Kidney epithelial cell (primary cell): ENCODE data around the gene BZW2. TPM values are rescaled to one million over a fixed set of nuclear protein-coding genes. Genes with fewer than 3 reads are reported as not detected.

ENCODE experiments used
- DNase-seq: peaks from one replicate; pipeline ENCODE4 v3.0.0-alpha.2; 2010; ENCODE audit warnings: low read depth
- H3K27me3 ChIP-seq: 2 replicates; pipeline ENCODE4 v1.6.0; 2011; ENCODE audit warnings: low read length; ENCODE audit not compliant: control insufficient read depth, insufficient read depth
- H3K36me3 ChIP-seq: 2 replicates; pipeline ENCODE4 v1.5.1; 2011; ENCODE audit warnings: low read length; ENCODE audit not compliant: control insufficient read depth, insufficient read depth
- H3K4me3 ChIP-seq: 2 replicates; pipeline ENCODE4 v1.5.1; 2011; ENCODE audit warnings: low read depth, mild to moderate bottlenecking, control low read depth, low read length
- total RNA-seq: library from RNA; depleted of rRNA; stranded (reverse); fragments of >200 nt; gene quantifications from 2 replicates; pipeline ENCODE4 v1.2.3, GENCODE V29; 2015
- TF ChIP-seq, protein P1 (sequence below): IDR thresholded peaks from 2 replicates; pipeline ENCODE4 v1.5.1; 2011; ENCODE audit warnings: mild to moderate bottlenecking, moderate library complexity, low read length, control low read depth, inconsistent platforms; ENCODE audit not compliant: insufficient read depth, poor library complexity, severe bottlenecking

Gene BZW2
- total RNA-seq, 1 donor from 2014 or later, result 62.2 TPM

DNA sequence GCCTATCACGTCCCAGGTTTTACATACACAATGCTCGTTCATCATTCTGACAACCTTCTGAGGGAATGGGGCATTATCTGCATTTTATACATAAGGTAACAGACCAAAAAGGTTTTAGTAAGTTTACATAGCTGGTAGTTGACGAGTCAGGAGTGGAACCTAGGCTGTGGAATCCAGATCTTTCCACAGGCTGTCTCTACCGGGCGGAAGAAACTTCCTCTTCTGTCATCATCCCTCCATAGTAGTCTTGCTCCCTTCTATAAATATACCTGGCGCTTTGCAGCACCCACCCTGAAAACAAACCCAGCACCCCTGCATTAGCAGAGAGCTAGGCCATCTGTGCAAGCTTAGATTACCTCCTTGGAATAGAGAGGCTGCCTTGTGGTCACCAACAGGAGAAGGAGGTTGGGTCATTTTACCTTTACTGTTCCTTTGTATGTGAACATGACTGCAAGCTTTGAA, 108.9 kb downstream of the BZW2 start:
- no peaks in the 10 kb centered on the region for H3K27me3 ChIP-seq
- no peak for DNase-seq
- peak overlapping the region; percentile 87 for H3K4me3 ChIP-seq
- H3K36me3 ChIP-seq, result no peaks in the 10 kb centered on the region
- TF ChIP-seq, protein P1, sequence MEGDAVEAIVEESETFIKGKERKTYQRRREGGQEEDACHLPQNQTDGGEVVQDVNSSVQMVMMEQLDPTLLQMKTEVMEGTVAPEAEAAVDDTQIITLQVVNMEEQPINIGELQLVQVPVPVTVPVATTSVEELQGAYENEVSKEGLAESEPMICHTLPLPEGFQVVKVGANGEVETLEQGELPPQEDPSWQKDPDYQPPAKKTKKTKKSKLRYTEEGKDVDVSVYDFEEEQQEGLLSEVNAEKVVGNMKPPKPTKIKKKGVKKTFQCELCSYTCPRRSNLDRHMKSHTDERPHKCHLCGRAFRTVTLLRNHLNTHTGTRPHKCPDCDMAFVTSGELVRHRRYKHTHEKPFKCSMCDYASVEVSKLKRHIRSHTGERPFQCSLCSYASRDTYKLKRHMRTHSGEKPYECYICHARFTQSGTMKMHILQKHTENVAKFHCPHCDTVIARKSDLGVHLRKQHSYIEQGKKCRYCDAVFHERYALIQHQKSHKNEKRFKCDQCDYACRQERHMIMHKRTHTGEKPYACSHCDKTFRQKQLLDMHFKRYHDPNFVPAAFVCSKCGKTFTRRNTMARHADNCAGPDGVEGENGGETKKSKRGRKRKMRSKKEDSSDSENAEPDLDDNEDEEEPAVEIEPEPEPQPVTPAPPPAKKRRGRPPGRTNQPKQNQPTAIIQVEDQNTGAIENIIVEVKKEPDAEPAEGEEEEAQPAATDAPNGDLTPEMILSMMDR, result no peak

DNA sequence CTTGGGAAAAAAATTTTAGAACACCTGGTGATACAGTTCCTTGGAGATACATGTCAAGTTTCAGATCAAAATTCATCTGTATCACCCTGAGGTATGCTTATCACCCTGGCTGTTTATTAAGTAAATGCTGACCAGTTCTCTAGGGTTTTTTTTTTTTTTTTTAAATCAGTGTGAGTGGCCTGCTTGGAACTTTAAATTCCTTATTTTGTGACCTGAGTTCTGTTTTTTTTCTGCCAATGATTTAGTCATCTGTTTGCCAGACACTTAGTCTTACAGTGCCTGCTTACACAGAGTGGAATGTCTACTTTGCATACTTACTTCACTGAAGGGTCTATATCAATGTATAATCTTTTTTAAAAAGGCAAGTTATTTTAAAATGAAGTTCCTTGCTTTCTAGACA, 109.4 kb downstream of the BZW2 start:
- TF ChIP-seq, protein P1, result no peak
- no peak for DNase-seq
- Histone ChIP-seq H3K36me3 (no peaks in the 10 kb centered on the region), H3K27me3 (no peaks in the 10 kb centered on the region), H3K4me3 (no peak overlapping the region)

Other genes starting within 250 kb of the BZW2 start
- 1.4 and 1.8 TPM in 2 replicates for gene CRPPA, start 224.6 kb upstream of the BZW2 start, total RNA-seq
- gene SOSTDC1, start 180.4 kb upstream of the BZW2 start, total RNA-seq, result 0.08 TPM in 1 of 2 replicates, not detected in the other
- gene LRRC72, start 119.4 kb upstream of the BZW2 start, total RNA-seq, result not detected in 2 replicates
- 9.9 and 10.9 TPM in 2 replicates for gene ANKMY2, start 427 bp upstream of the BZW2 start, total RNA-seq
- 15.5 and 16.7 TPM in 2 replicates for gene TSPAN13, start 107.6 kb downstream of the BZW2 start, total RNA-seq
- gene AGR2, start 158.8 kb downstream of the BZW2 start, total RNA-seq, result 7.4 and 20.2 TPM in 2 replicates
- not detected in 2 replicates for gene AGR3, start 235.8 kb downstream of the BZW2 start, total RNA-seq